SK-N-SH (cell line): Measurements from ENCODE around the gene BTAF1. TPM values are rescaled to one million over a fixed set of nuclear protein-coding genes. Genes with fewer than 3 reads are reported as not detected.
"Not testable (repeated sequence)": the region's sequence is repeated elsewhere in the genome, so short reads cannot be mapped to it uniquely, and the experiment has no call there.

Source experiments
- CTCF ChIA-PET: fragments of 300-600, 350-600 bp; formaldehyde crosslinking; extraction: SDS; loops from one replicate; lab custom pipeline; 2021; lab: Yijun Ruan, JAX
- POLR2A ChIA-PET: fragments of 350-600 bp; sonication (Branson Sonifier 250); formaldehyde crosslinking; extraction: SDS; loops from one replicate; lab custom pipeline; 2020; ENCODE audit warnings: antibody characterized with exemption, inconsistent platforms; lab: Yijun Ruan, JAX
- DNase-seq: peaks from one replicate; pipeline ENCODE4 v3.0.0; 2012
- H2AFZ ChIP-seq: fragments of 200-600 bp; sonication (generic); 2 replicates; pipeline ENCODE4 v1.8.1; 2016; ENCODE audit warnings: antibody characterized with exemption, mild to moderate bottlenecking, low read depth
- H3F3A ChIP-seq: fragments of 200-600 bp; sonication (generic); replicated peaks from 2 replicates; pipeline ENCODE3; 2016; ENCODE audit warnings: antibody characterized with exemption, mild to moderate bottlenecking; ENCODE audit not compliant: insufficient read depth
- H3K27ac ChIP-seq, 2 experiments: fragments of 200-500 bp in 1 of 2; fragments of 200-600 bp in 1 of 2; sonication (Bioruptor generic) in 1 of 2; sonication (generic), shearing (Covaris generic) in 1 of 2; 2 replicates each; pipeline versions ENCODE4 v1.5.1 to v1.6.1; 2014 to 2016; ENCODE audit warnings: low read depth in 2 of 2, inconsistent platforms in 1 of 2, low read length in 1 of 2, mild to moderate bottlenecking in 1 of 2, mixed read lengths in 1 of 2
- H3K27me3 ChIP-seq: fragments of 200-600 bp; sonication (generic), shearing (Covaris generic); 2 replicates; pipeline ENCODE4 v1.6.1; 2016; ENCODE audit warnings: mixed run types; ENCODE audit not compliant: insufficient read depth
- H3K36me3 ChIP-seq, 2 experiments: fragments of 200-500 bp in 1 of 2; fragments of 200-600 bp in 1 of 2; sonication (Bioruptor generic) in 1 of 2; sonication (generic) in 1 of 2; replicated peaks in 1 of 2; 2 replicates each; pipeline versions ENCODE3 to v1.5.1; 2014 to 2016; ENCODE audit warnings: low read length in 1 of 2, mild to moderate bottlenecking in 1 of 2; ENCODE audit not compliant: insufficient read depth in 2 of 2, control insufficient read depth in 1 of 2
- H3K4me1 ChIP-seq, 2 experiments: fragments of 200-500 bp in 1 of 2; fragments of 200-600 bp in 1 of 2; sonication (Bioruptor generic) in 1 of 2; sonication (generic), shearing (Covaris generic) in 1 of 2; 2 replicates each; pipeline versions ENCODE4 v1.5.1 to v1.6.1; 2014 to 2016; ENCODE audit warnings: low read depth in 1 of 2, low read length in 1 of 2, mixed run types in 1 of 2; ENCODE audit not compliant: insufficient read depth in 2 of 2, control insufficient read depth in 1 of 2
- H3K4me2 ChIP-seq: fragments of 200-600 bp; sonication (generic), shearing (Covaris generic); 2 replicates; pipeline ENCODE4 v1.6.1; 2017; ENCODE audit warnings: mixed run types
- H3K4me3 ChIP-seq, 2 experiments: fragments of 200-500 bp in 1 of 2; fragments of 200-600 bp in 1 of 2; sonication (Bioruptor generic) in 1 of 2; sonication (generic), shearing (Covaris generic) in 1 of 2; 2 replicates each; pipeline versions ENCODE4 v1.5.1 to v1.8.1; 2014 to 2016; ENCODE audit warnings: low read depth in 2 of 2, inconsistent platforms in 1 of 2, low read length in 1 of 2, mild to moderate bottlenecking in 1 of 2, mixed read lengths in 1 of 2, moderate library complexity in 1 of 2
- H3K79me2 ChIP-seq: fragments of 200-600 bp; sonication (generic); 2 replicates; pipeline ENCODE4 v1.8.1; 2017; ENCODE audit warnings: mild to moderate bottlenecking; ENCODE audit not compliant: insufficient read depth
- H3K9ac ChIP-seq: fragments of 200-600 bp; sonication (generic); 2 replicates; pipeline ENCODE4 v1.6.1; 2017; ENCODE audit warnings: mixed run types
- H3K9me2 ChIP-seq: fragments of 200-600 bp; sonication (generic); 2 replicates; pipeline ENCODE4 v1.6.1; 2017; ENCODE audit warnings: mixed run types
- H3K9me3 ChIP-seq: fragments of 200-600 bp; sonication (generic); 2 replicates; pipeline ENCODE4 v1.6.1; 2017; ENCODE audit warnings: mixed run types, mild to moderate bottlenecking, moderate library complexity
- H4K20me1 ChIP-seq: fragments of 200-600 bp; sonication (generic); 2 replicates; pipeline ENCODE4 v1.6.1; 2017; ENCODE audit warnings: mild to moderate bottlenecking, mixed run types; ENCODE audit not compliant: insufficient read depth
- EP300 ChIP-seq, 2 experiments: IDR thresholded peaks; 2 replicates each; pipeline versions ENCODE4 v1.4.0 to v1.6.1; 2012; ENCODE audit warnings: borderline replicate concordance in 1 of 2, low read depth in 1 of 2, low read length in 1 of 2
- FOXJ3 ChIP-seq: sonication (generic); formaldehyde crosslinking; IDR thresholded peaks from 2 replicates; pipeline ENCODE4 v1.5.1; 2020; ENCODE audit warnings: mild to moderate bottlenecking, missing genetic modification reagents
- FOXM1 ChIP-seq: IDR thresholded peaks from 2 replicates; pipeline ENCODE4 v1.4.0; 2012; ENCODE audit warnings: low read depth, mild to moderate bottlenecking
- GATA2 ChIP-seq: sonication (generic); formaldehyde crosslinking; IDR thresholded peaks from 2 replicates; pipeline ENCODE4 v1.5.0; 2020; ENCODE audit warnings: mild to moderate bottlenecking, missing genetic modification reagents
- IRF3 ChIP-seq: fragments of 150-350 bp; IDR thresholded peaks from 2 replicates; pipeline ENCODE4 v1.6.1; 2016; ENCODE audit warnings: mild to moderate bottlenecking, low read depth, low read length
- MXI1 ChIP-seq: IDR thresholded peaks from 2 replicates; pipeline ENCODE4 v1.6.1; 2012; ENCODE audit warnings: mild to moderate bottlenecking, low read depth, low read length, improper control_type of control experiment
- NFIC ChIP-seq: IDR thresholded peaks from 2 replicates; pipeline ENCODE4 v1.4.0; 2012; ENCODE audit warnings: borderline replicate concordance
- NRF1 ChIP-seq: IDR thresholded peaks from 2 replicates; pipeline ENCODE4 v1.6.1; 2012; ENCODE audit warnings: low read depth, mild to moderate bottlenecking, low read length
- RAD21 ChIP-seq: IDR thresholded peaks from 2 replicates; pipeline ENCODE4 v1.6.1; 2012; ENCODE audit warnings: mild to moderate bottlenecking, low read length
- RCOR1 ChIP-seq: fragments of 150-350 bp; IDR thresholded peaks from 2 replicates; pipeline ENCODE4 v1.6.1; 2017; ENCODE audit warnings: antibody characterized with exemption, low read length
- REST ChIP-seq: IDR thresholded peaks from 2 replicates; pipeline ENCODE4 v1.6.1; 2012; ENCODE audit warnings: mild to moderate bottlenecking, low read depth, low read length, moderate library complexity
- RFX5 ChIP-seq: IDR thresholded peaks from 2 replicates; pipeline ENCODE4 v1.6.1; 2012; ENCODE audit warnings: mild to moderate bottlenecking, improper control_type of control experiment, low read length
- RXRA ChIP-seq: IDR thresholded peaks from 2 replicates; pipeline ENCODE4 v1.4.0; 2012; ENCODE audit warnings: low read depth, mild to moderate bottlenecking, borderline replicate concordance
- TCF12 ChIP-seq: IDR thresholded peaks from 2 replicates; pipeline ENCODE4 v1.4.0; 2012
- TEAD4 ChIP-seq: IDR thresholded peaks from 2 replicates; pipeline ENCODE4 v1.4.0; 2012; ENCODE audit warnings: mild to moderate bottlenecking, borderline replicate concordance; ENCODE audit not compliant: insufficient read depth
- USF1 ChIP-seq: IDR thresholded peaks from 2 replicates; pipeline ENCODE4 v1.4.0; 2012; ENCODE audit warnings: low read depth, borderline replicate concordance
- USF2 ChIP-seq: fragments of 150-350 bp; IDR thresholded peaks from 2 replicates; pipeline ENCODE4 v1.6.1; 2017; ENCODE audit warnings: antibody characterized with exemption, low read length, low read depth, borderline replicate concordance
- YY1 ChIP-seq: IDR thresholded peaks from 2 replicates; pipeline ENCODE4 v1.4.0; 2012; ENCODE audit warnings: low read depth, mild to moderate bottlenecking
- WGBS: methylation state at CpG from one replicate; pipeline ENCODE4 v1.1.6; 2017; ENCODE audit warnings: low lambda C conversion rate; 5-methylcytosine and 5-hydroxymethylcytosine counted together
- polyA plus RNA-seq, 3 experiments: library from polyadenylated mRNA; depleted of rRNA; stranded (reverse); fragments of >200 nt; gene quantifications; 2 replicates each; pipeline ENCODE4 v1.2.3, GENCODE V29; 2012

The BTAF1 gene
- polyA plus RNA-seq, 1 of the 3 experiments (the other 2 are of a cell fraction): 9.8 TPM

- Histone ChIP-seq H3K27ac (no peak overlapping the region), H3K4me2 (no peak overlapping the region), H3K79me2 (no peaks in the 10 kb centered on the region), H3K9me2 (no peaks in the 10 kb centered on the region), H3K4me3 (no peak overlapping the region), H3K4me1 (no peaks in the 10 kb centered on the region), H3K9me3 (no peaks in the 10 kb centered on the region), H3K36me3 (peaks cover 73 to 81% of the 10 kb centered on the region in 2 experiments), H3K9ac (no peak overlapping the region), H2AFZ (no peak overlapping the region), H3K27me3 (no peaks in the 10 kb centered on the region), H3F3A (peaks cover 11% of the 10 kb centered on the region), H4K20me1 (no peaks in the 10 kb centered on the region)
- WGBS: 91% methylated on average over 3 of the region's 3 CpGs
- TF ChIP-seq FOXJ3 (CRISPR knock-in tag): no peak
- no peak for TF ChIP-seq EP300 (IDR thresholded peaks at IDR 0.05; ENCODE audit: borderline replicate concordance in 1 of 2, low read depth in 1 of 2, low read length in 1 of 2)
- no peak for TF ChIP-seq RXRA
- TF ChIP-seq USF2: no peak
- no peak for TF ChIP-seq USF1
- no peak for TF ChIP-seq RCOR1
- TF ChIP-seq TEAD4: no peak
- TF ChIP-seq RFX5: no peak
- no peak for TF ChIP-seq MXI1
- no peak for TF ChIP-seq RAD21
- no peak for TF ChIP-seq FOXM1
- no peak for TF ChIP-seq YY1
- ChIA-PET POLR2A (no interaction called here), CTCF (no interaction called here)
- DNase-seq: no peak
Observed at GRCh38 chr10:92031580-92031979, 108.0 kb downstream of the BTAF1 start.

- Histone ChIP-seq H3K36me3 (peaks cover 58 to 68% of the 10 kb centered on the region in 2 experiments), H3F3A (peaks cover 11% of the 10 kb centered on the region)
- H2AFZ ChIP-seq, H3K27me3 ChIP-seq, H3K27ac ChIP-seq, H3K79me2 ChIP-seq, H3K9me2 ChIP-seq, H3K9ac ChIP-seq, H3K9me3 ChIP-seq, H3K4me2 ChIP-seq, H3K4me3 ChIP-seq, H3K4me1 ChIP-seq, H4K20me1 ChIP-seq, DNase-seq, POLR2A ChIA-PET, CTCF ChIA-PET: not testable (repeated sequence)
- WGBS: 97% methylated on average over 3 of the region's 3 CpGs
Observed at GRCh38 chr10:92033070-92033469, 109.5 kb downstream of the BTAF1 start.

- POLR2A ChIA-PET: no interaction called here
- CTCF ChIA-PET: no interaction called here
- H3K9ac ChIP-seq: no peak overlapping the region
- H3K9me3 ChIP-seq: no peaks in the 10 kb centered on the region
- no peaks in the 10 kb centered on the region for H3K27me3 ChIP-seq
- no peaks in the 10 kb centered on the region for H3K79me2 ChIP-seq
- H3K4me1 ChIP-seq: no peaks in the 10 kb centered on the region
- H3K36me3 ChIP-seq: peaks cover 11 to 22% of the 10 kb centered on the region in 2 experiments
- H3K4me2 ChIP-seq: no peak overlapping the region
- DNase-seq: no peak
- no peak overlapping the region for H2AFZ ChIP-seq
- no peak overlapping the region for H3K4me3 ChIP-seq
- H3F3A ChIP-seq: peaks cover 6% of the 10 kb centered on the region
- no peaks in the 10 kb centered on the region for H4K20me1 ChIP-seq
- H3K27ac ChIP-seq: no peak overlapping the region
- H3K9me2 ChIP-seq: no peaks in the 10 kb centered on the region
- WGBS: 88% methylated on average over 1 of the region's 1 CpG
- TF ChIP-seq RCOR1 (no peak), NRF1 (no peak), GATA2 (CRISPR knock-in tag) (no peak), IRF3 (no peak), REST (no peak), TCF12 (no peak), RFX5 (no peak), NFIC (no peak), RXRA (no peak)
Observed at GRCh38 chr10:92038949-92039348, 115.4 kb downstream of the BTAF1 start.
